Keratinocyte (primary cell): ENCODE measurements around the gene LDLRAD4.

Experiments
- EZH2 ChIP-seq: IDR thresholded peaks from one replicate; pipeline ENCODE4 v1.6.1; 2012; ENCODE audit warnings: inconsistent platforms, mild to moderate bottlenecking, low read length, moderate library complexity
- TF ChIP-seq, protein P1 (sequence below), 3 experiments: IDR thresholded peaks in 1 of 3; conservative IDR thresholded peaks in 1 of 3; optimal IDR thresholded peaks in 1 of 3; 2 replicates in 2 of 3; 3 replicates in 1 of 3; pipeline versions ENCODE3 to v1.5.1; 2011; ENCODE audit warnings: low read length in 3 of 3, mild to moderate bottlenecking in 3 of 3, moderate library complexity in 2 of 3, control low read depth in 1 of 3, inconsistent platforms in 1 of 3; ENCODE audit not compliant: insufficient read depth in 2 of 3; ENCODE audit errors: extremely low read depth in 1 of 3

DNA sequence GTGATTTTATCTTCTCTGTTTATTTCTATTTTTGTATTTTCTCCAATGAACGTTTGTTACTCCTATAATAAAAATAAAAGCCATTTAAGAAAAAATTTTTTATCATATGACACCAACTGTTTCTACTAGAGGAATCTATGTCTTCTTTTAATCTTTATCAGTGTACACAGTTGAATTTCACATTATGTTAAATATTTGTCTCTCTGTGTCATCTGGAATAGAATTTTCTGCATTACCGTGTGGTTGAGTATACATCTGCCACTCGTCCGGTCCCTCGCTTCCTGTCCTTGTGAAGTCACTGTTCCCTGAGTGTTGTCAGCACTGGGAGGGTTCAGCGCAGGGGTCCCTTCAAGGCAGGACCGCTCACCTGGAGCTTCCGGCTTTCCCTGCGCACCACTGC, 99.2 kb downstream of the LDLRAD4 start:
- TF ChIP-seq, protein P1, sequence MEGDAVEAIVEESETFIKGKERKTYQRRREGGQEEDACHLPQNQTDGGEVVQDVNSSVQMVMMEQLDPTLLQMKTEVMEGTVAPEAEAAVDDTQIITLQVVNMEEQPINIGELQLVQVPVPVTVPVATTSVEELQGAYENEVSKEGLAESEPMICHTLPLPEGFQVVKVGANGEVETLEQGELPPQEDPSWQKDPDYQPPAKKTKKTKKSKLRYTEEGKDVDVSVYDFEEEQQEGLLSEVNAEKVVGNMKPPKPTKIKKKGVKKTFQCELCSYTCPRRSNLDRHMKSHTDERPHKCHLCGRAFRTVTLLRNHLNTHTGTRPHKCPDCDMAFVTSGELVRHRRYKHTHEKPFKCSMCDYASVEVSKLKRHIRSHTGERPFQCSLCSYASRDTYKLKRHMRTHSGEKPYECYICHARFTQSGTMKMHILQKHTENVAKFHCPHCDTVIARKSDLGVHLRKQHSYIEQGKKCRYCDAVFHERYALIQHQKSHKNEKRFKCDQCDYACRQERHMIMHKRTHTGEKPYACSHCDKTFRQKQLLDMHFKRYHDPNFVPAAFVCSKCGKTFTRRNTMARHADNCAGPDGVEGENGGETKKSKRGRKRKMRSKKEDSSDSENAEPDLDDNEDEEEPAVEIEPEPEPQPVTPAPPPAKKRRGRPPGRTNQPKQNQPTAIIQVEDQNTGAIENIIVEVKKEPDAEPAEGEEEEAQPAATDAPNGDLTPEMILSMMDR (optimal IDR thresholded peaks at IDR 0.05 in 1 of 3, IDR thresholded peaks at IDR 0.05 in 1 of 3, conservative IDR thresholded peaks at IDR 0.05 in 1 of 3; ENCODE audit: extremely low read depth in 1 of 3, insufficient read depth in 2 of 3, low read length in 3 of 3): no peak
- no peak for TF ChIP-seq EZH2
